Ascending aorta (tissue), 2 donors: Measurements from ENCODE around the gene TMEM271. TPM values are rescaled to one million over a fixed set of nuclear protein-coding genes. Genes with fewer than 3 reads are reported as not detected.

Experiments used
- DNase-seq, 2 donors: peaks; one replicate each; pipeline ENCODE4 v3.0.0-alpha.2; 2019; ENCODE audit warnings: low spot score in 2 of 2
- H3K27ac ChIP-seq, 2 donors: fragments of 200-600 bp; sonication (generic); one replicate each; pipeline ENCODE4 v1.5.1; 2016 to 2017; ENCODE audit warnings: mild to moderate bottlenecking in 1 of 2
- H3K27me3 ChIP-seq: fragments of 200-600 bp; sonication (generic); one replicate; pipeline ENCODE4 v1.5.1; 2017
- H3K36me3 ChIP-seq, 2 donors: fragments of 200-600 bp; sonication (generic); one replicate each; pipeline ENCODE4 v1.5.1; 2016
- H3K4me1 ChIP-seq, 2 donors: fragments of 200-600 bp; sonication (generic); one replicate each; pipeline ENCODE4 v1.5.1; 2016 to 2017; ENCODE audit warnings: mild to moderate bottlenecking in 1 of 2
- H3K4me3 ChIP-seq, 2 donors: fragments of 200-600 bp; sonication (generic); one replicate each; pipeline ENCODE4 v1.5.1; 2016 to 2017; ENCODE audit warnings: mild to moderate bottlenecking in 1 of 2
- H3K9me3 ChIP-seq, 2 donors: fragments of 200-600 bp; sonication (generic); one replicate each; pipeline ENCODE4 v1.5.1; 2016
- intact Hi-C: fragments of 100-400 bp; cut with DNase I; formaldehyde crosslinking; loops from one replicate; pipeline ENCODE4 v1.15.1; 2023
- total RNA-seq: library from RNA; depleted of rRNA; stranded (reverse); fragments of >200 nt; gene quantifications from one replicate; pipeline ENCODE4 v1.1.0, GENCODE V29; 2016
- TF ChIP-seq, protein P1 (sequence below), 3 experiments: fragments of 200-600 bp in 2 of 3; fragments of 450-650 bp in 1 of 3; sonication (generic) in 2 of 3; IDR thresholded peaks; one replicate each; pipeline ENCODE4 v1.5.1; 2016 to 2019; ENCODE audit warnings: antibody characterized with exemption in 3 of 3, mild to moderate bottlenecking in 1 of 3, moderate library complexity in 1 of 3

Gene TMEM271
- total RNA-seq, 1 donor from 2014 or later, result not detected

- H3K4me3 ChIP-seq, result no peak overlapping the region
- TF ChIP-seq, protein P1, sequence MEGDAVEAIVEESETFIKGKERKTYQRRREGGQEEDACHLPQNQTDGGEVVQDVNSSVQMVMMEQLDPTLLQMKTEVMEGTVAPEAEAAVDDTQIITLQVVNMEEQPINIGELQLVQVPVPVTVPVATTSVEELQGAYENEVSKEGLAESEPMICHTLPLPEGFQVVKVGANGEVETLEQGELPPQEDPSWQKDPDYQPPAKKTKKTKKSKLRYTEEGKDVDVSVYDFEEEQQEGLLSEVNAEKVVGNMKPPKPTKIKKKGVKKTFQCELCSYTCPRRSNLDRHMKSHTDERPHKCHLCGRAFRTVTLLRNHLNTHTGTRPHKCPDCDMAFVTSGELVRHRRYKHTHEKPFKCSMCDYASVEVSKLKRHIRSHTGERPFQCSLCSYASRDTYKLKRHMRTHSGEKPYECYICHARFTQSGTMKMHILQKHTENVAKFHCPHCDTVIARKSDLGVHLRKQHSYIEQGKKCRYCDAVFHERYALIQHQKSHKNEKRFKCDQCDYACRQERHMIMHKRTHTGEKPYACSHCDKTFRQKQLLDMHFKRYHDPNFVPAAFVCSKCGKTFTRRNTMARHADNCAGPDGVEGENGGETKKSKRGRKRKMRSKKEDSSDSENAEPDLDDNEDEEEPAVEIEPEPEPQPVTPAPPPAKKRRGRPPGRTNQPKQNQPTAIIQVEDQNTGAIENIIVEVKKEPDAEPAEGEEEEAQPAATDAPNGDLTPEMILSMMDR (IDR thresholded peaks at IDR 0.05), result no peak
- no peak overlapping the region for H3K27ac ChIP-seq
- intact Hi-C loops, result no loop called here
- H3K9me3 ChIP-seq, result no peaks in the 10 kb centered on the region
- DNase-seq, result peak in 1 of 2 donors; percentile 44
- no peaks in the 10 kb centered on the region for H3K4me1 ChIP-seq
- H3K27me3 ChIP-seq, result no peaks in the 10 kb centered on the region
- H3K36me3 ChIP-seq, result no peaks in the 10 kb centered on the region
Observed at GRCh38 chr4:612052-612748, 36.1 kb upstream of the TMEM271 start.

GRCh38 chr4:610411-611261, 34.5 kb upstream of the TMEM271 start:
- H3K4me3 ChIP-seq, result no peak overlapping the region
- peak in 1 of 2 donors; percentile 58 for DNase-seq

DNA sequence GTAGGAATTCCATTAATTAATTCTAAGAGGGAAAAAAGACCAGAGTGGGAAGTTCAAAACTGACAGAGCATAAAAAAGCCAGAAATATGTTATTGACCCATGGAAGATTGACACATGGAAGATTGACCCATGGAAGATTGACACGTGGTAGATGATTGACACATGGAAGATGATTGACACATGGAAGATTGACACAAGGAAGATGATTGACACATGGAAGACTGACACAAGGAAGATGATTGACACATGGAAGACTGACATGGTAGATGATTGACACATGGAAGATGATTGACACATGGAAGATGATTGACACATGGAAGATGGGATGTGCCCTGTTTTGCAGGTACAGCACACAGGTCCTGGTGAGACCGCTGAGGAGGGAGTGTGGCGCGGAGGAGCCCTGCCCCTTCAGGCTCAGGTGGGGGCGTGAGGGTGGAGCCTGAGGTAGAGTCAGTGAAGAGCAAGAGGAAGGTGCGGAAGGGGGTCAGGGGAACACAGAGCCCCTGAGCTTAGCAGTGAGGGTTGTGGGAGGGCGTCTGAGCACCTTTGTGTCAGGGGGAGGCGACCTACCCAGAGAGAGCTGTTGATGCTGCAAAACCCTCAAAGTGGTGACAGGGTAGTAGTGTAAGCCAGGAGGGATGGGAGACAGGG, 33.4 kb upstream of the TMEM271 start:
- no peaks in the 10 kb centered on the region for H3K9me3 ChIP-seq
- H3K4me3 ChIP-seq, result no peak overlapping the region
- no peaks in the 10 kb centered on the region for H3K4me1 ChIP-seq
- no peaks in the 10 kb centered on the region for H3K27me3 ChIP-seq
- no peak for DNase-seq
- TF ChIP-seq, protein P1 (IDR thresholded peaks at IDR 0.05), result no peak
- H3K27ac ChIP-seq, result no peak overlapping the region
- no peaks in the 10 kb centered on the region for H3K36me3 ChIP-seq
- intact Hi-C loops, result no loop called here

More at GRCh38 chr4:610411-611261, 34.5 kb upstream of the TMEM271 start:
- TF ChIP-seq, protein P1 (IDR thresholded peaks at IDR 0.05), result no peak
- no peak overlapping the region for H3K27ac ChIP-seq
- no peaks in the 10 kb centered on the region for H3K36me3 ChIP-seq
- H3K27me3 ChIP-seq, result no peaks in the 10 kb centered on the region
- no peaks in the 10 kb centered on the region for H3K9me3 ChIP-seq
- no peaks in the 10 kb centered on the region for H3K4me1 ChIP-seq
- intact Hi-C loops, result no loop called here

GRCh38 chr4:608236-608635, 32.1 kb upstream of the TMEM271 start:
- peak in 1 of 2 donors; percentile 34 for DNase-seq
- TF ChIP-seq, protein P1 (IDR thresholded peaks at IDR 0.05), result no peak
- H3K4me3 ChIP-seq, result no peak overlapping the region
- H3K27ac ChIP-seq, result no peak overlapping the region
- intact Hi-C loops, result no loop called here
- H3K27me3 ChIP-seq, result no peaks in the 10 kb centered on the region
- no peaks in the 10 kb centered on the region for H3K36me3 ChIP-seq
- no peaks in the 10 kb centered on the region for H3K4me1 ChIP-seq
- no peaks in the 10 kb centered on the region for H3K9me3 ChIP-seq

- H3K36me3 ChIP-seq, result no peaks in the 10 kb centered on the region
- intact Hi-C loops, result no loop called here
- no peaks in the 10 kb centered on the region for H3K27me3 ChIP-seq
- H3K4me3 ChIP-seq, result no peak overlapping the region
- H3K9me3 ChIP-seq, result no peaks in the 10 kb centered on the region
- H3K27ac ChIP-seq, result no peak overlapping the region
- TF ChIP-seq, protein P1 (IDR thresholded peaks at IDR 0.05), result no peak
- DNase-seq, result no peak
- H3K4me1 ChIP-seq, result no peaks in the 10 kb centered on the region
Observed at GRCh38 chr4:605702-606425, 29.8 kb upstream of the TMEM271 start.
